Thoracic aorta (tissue), 2 donors: ENCODE measurements around the gene UPB1. TPM values are rescaled to one million over a fixed set of nuclear protein-coding genes. Genes with fewer than 3 reads are reported as not detected.

Source experiments
- ATAC-seq: fragments of 150-250 bp; one replicate; pipeline ENCODE4 v1.8.0; 2017; ENCODE audit warnings: low read depth; ENCODE audit not compliant: insufficient number of reproducible peaks, low FRiP score
- DNase-seq: peaks from one replicate; pipeline ENCODE4 v3.0.0-alpha.2; 2020; ENCODE audit warnings: low spot score
- H3K27ac ChIP-seq, 2 donors: fragments of 200-600 bp; sonication (generic); 1 replicate in 1 of 2; 2 replicates in 1 of 2; pipeline ENCODE4 v1.5.1; 2016; ENCODE audit warnings: mild to moderate bottlenecking in 2 of 2, moderate library complexity in 2 of 2
- H3K27me3 ChIP-seq: fragments of 200-600 bp; sonication (generic); replicated peaks from 2 replicates; pipeline ENCODE4 v1.6.0; 2016; ENCODE audit warnings: mild to moderate bottlenecking; ENCODE audit not compliant: insufficient read depth
- H3K36me3 ChIP-seq: fragments of 200-600 bp; sonication (generic); one replicate; pipeline ENCODE4 v1.5.1; 2016
- H3K4me1 ChIP-seq, 2 donors: fragments of 200-600 bp; sonication (generic); 1 replicate in 1 of 2; 2 replicates in 1 of 2; pipeline versions ENCODE4 v1.5.1 to v1.6.0; 2016; ENCODE audit warnings: low read depth in 2 of 2, mild to moderate bottlenecking in 1 of 2; ENCODE audit not compliant: control insufficient read depth in 1 of 2
- H3K4me3 ChIP-seq: fragments of 200-600 bp; sonication (generic); 2 replicates; pipeline ENCODE4 v1.5.1; 2016; ENCODE audit warnings: mild to moderate bottlenecking
- H3K9me3 ChIP-seq: fragments of 200-600 bp; sonication (generic); 2 replicates; pipeline ENCODE4 v1.5.1; 2016
- CTCF ChIP-seq: fragments of 200-600 bp; sonication (generic); IDR thresholded peaks from one replicate; pipeline ENCODE4 v1.5.1; 2019; ENCODE audit warnings: antibody characterized with exemption
- total RNA-seq, 2 donors: library from RNA; depleted of rRNA; stranded (reverse); fragments of >200 nt; gene quantifications; one replicate each; pipeline versions ENCODE4 v1.1.0 to v1.2.3, GENCODE V29; 2016

Gene UPB1
- total RNA-seq, 2 donors from 2014 or later = 1.5 to 2.7 TPM

- Histone ChIP-seq H3K36me3 (no peaks in the 10 kb centered on the region), H3K27ac (no peak overlapping the region), H3K27me3 (no peaks in the 10 kb centered on the region), H3K4me1 (no peaks in the 10 kb centered on the region), H3K4me3 (no peak overlapping the region), H3K9me3 (no peaks in the 10 kb centered on the region)
- DNase-seq = no peak
- peak; percentile 62 for TF ChIP-seq CTCF
- ATAC-seq = no peak
Observed at GRCh38 chr22:24503137-24503842, 8.2 kb downstream of the UPB1 start.

- Histone ChIP-seq H3K36me3 (no peaks in the 10 kb centered on the region), H3K27me3 (no peaks in the 10 kb centered on the region), H3K4me3 (no peak overlapping the region), H3K27ac (no peak overlapping the region), H3K4me1 (no peaks in the 10 kb centered on the region), H3K9me3 (no peaks in the 10 kb centered on the region)
- ATAC-seq = no peak
- TF ChIP-seq CTCF = no peak
- no peak for DNase-seq
Observed at GRCh38 chr22:24503843-24504338, 8.8 kb downstream of the UPB1 start.

- TF ChIP-seq CTCF = no peak
- DNase-seq = no peak
- Histone ChIP-seq H3K27me3 (no peaks in the 10 kb centered on the region), H3K4me1 (no peaks in the 10 kb centered on the region), H3K4me3 (no peak overlapping the region), H3K27ac (no peak overlapping the region), H3K36me3 (no peaks in the 10 kb centered on the region), H3K9me3 (no peaks in the 10 kb centered on the region)
- no peak for ATAC-seq
Observed at GRCh38 chr22:24504540-24504939, 9.4 kb downstream of the UPB1 start.

GRCh38 chr22:24504956-24505736 lies 10.0 kb downstream of the UPB1 start:
- H3K9me3 ChIP-seq = no peaks in the 10 kb centered on the region
- DNase-seq = no peak
- H3K4me1 ChIP-seq = no peaks in the 10 kb centered on the region
- H3K36me3 ChIP-seq = no peaks in the 10 kb centered on the region
- H3K4me3 ChIP-seq = no peak overlapping the region
- no peak for ATAC-seq
- no peak overlapping the region for H3K27ac ChIP-seq
- TF ChIP-seq CTCF = no peak
- no peaks in the 10 kb centered on the region for H3K27me3 ChIP-seq

- no peaks in the 10 kb centered on the region for H3K36me3 ChIP-seq
- no peaks in the 10 kb centered on the region for H3K9me3 ChIP-seq
- no peak for DNase-seq
- ATAC-seq = no peak
- no peak overlapping the region for H3K4me3 ChIP-seq
- no peaks in the 10 kb centered on the region for H3K27me3 ChIP-seq
- H3K27ac ChIP-seq = no peak overlapping the region
- H3K4me1 ChIP-seq = peaks cover 5 to 15% of the 10 kb centered on the region in 2 donors
- no peak for TF ChIP-seq CTCF
Observed at GRCh38 chr22:24506802-24507438, 11.8 kb downstream of the UPB1 start.
